NOMO-1 (cell line): ENCODE data around the gene WWP2.
"Not testable (repeated sequence)": the region's sequence is repeated elsewhere in the genome, so short reads cannot be mapped to it uniquely, and the experiment has no call there.

Experiments
- DNase-seq, 2 experiments: peaks; one replicate each; lab custom pipeline; 2025; ENCODE audit not compliant: unreplicated experiment in 2 of 2; lab: John Stamatoyannopoulos, UW

The WWP2 gene

GRCh38 chr16:69793526-69793925 is 31.4 kb downstream of the WWP2 start:
- no peak for DNase-seq

- no peak for DNase-seq
Measured at GRCh38 chr16:69794486-69794885, 32.4 kb downstream of the WWP2 start.

GRCh38 chr16:69796285-69797118 is 34.4 kb downstream of the WWP2 start:
- DNase-seq = peak; percentile 13

DNA sequence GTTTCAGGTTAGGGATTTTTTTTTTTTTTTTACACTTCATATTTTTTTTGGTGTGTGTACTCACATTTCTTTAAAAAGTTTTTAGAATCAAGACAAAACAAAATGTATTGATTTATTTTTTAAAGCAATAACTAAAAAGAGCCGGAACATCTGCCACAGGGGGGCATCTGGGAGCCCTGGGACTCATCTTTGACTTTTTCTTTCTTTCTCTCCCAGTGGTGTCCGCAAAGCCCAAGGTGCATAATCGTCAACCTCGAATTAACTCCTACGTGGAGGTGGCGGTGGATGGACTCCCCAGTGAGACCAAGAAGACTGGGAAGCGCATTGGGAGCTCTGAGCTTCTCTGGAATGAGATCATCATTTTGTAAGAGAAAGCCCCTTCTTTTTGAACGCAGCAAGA is 36.3 kb downstream of the WWP2 start:
- DNase-seq = no peak

GRCh38 chr16:69799611-69800031 is 37.5 kb downstream of the WWP2 start:
- no peak for DNase-seq

DNA sequence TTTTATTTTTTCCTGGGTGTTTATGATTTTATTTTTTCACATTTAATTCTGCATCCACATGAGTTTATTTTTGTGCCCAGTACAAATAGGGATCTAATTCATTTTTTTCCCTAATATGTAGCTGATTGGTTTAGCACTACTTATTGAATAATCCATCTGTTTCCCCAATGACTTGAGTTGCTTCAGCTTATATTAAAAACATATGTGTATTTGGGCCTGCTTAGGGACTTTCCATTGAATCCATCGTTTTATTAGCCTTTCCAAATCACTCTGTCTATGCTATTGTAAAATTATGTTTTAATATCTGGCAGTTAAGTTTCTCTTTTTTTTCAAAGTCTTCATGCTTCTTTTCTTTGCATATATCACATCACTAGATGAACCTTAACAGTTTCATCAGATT is 42.2 kb downstream of the WWP2 start:
- DNase-seq = no peak

DNA sequence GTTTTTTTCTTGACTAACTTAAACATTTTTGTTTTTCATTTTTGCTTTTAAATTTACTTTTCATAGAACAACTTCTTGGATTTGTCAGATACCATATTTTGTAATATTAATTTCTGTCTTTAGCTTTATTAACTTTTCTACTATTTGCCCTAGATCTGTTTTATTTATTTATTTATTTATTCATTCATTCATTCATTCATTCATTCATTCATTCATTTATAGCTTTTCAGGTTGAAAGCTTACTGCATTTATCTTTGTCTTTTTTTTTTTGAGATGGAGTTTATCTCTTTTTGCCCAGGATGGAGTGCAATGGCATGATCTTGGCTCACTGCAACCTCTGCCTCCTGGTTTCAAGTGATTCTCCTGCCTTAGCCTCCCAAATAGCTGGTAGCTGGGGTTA is 44.6 kb downstream of the WWP2 start:
- DNase-seq = not testable (repeated sequence)

DNA sequence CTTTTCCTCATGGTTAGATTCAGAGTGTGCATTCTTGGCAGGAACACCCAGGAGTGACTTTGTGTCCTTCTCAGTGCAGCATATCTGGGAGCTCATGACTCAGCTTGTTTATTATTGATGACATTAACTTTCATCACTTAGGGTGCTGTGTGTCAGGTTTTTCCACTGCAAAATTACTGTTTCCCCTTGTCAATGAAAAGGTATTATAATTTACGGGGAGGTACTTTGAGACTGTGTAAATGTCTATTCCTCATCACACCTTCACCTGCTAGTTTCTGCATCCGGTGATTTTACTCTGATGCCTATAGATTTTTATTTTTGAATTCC is 50.5 kb downstream of the WWP2 start:
- no peak for DNase-seq

- DNase-seq = no peak
Measured at GRCh38 chr16:69814078-69814477, 51.9 kb downstream of the WWP2 start.

GRCh38 chr16:69814561-69814960 is 52.4 kb downstream of the WWP2 start:
- DNase-seq = no peak

DNA sequence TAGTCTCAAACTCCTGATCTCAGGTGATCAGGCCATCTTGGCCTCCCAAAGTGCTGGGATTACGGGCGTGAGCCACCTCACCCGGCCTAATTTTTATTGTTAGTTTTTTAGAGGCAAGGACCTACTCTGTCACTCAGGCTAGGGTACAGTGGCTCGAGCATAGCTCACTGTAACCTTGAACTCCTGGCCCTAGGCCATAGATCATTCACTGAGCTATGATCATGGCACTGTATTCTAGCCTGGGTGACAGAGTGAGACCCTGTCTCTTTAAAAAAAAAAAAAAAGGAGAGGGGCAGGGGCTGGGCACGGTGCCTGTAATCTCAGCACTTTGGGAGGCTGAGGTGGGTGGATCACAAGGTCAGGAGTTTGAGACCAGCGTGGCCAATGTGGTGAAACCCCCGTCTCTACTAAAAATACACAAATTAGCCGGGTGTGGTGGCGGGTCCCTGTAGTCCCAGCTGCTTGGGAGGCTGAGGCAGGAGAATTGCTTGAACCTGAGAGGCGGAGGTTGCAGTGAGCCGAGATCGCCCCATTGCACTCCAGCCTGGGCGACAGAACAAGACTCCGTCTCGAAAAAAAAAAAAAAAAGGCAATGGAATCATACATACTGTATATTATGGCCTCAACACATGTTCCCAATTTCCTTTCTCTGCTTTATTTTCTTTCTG is 53.2 kb downstream of the WWP2 start:
- DNase-seq = not testable (repeated sequence)

DNA sequence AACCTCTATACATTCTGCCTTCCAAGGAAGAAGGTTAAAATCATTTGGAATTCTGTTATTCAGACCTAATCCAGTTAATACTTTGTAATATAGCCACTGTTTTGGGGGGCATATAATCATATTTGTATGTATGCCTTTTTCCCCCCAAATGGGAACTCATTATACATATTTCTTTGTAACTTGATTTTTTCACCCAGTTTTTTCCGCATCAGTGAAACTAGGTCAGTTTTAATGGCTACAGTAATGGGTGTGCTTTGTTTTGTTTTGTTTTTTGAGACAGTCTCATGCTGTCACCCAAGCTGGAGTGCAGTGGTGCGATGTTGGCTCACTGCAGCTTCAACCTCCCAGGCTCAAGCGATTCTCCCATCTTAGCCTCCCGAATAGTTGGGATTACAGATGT is 54.9 kb downstream of the WWP2 start:
- no peak for DNase-seq

- DNase-seq = no peak
Measured at GRCh38 chr16:69818891-69819545, 56.9 kb downstream of the WWP2 start.

DNA sequence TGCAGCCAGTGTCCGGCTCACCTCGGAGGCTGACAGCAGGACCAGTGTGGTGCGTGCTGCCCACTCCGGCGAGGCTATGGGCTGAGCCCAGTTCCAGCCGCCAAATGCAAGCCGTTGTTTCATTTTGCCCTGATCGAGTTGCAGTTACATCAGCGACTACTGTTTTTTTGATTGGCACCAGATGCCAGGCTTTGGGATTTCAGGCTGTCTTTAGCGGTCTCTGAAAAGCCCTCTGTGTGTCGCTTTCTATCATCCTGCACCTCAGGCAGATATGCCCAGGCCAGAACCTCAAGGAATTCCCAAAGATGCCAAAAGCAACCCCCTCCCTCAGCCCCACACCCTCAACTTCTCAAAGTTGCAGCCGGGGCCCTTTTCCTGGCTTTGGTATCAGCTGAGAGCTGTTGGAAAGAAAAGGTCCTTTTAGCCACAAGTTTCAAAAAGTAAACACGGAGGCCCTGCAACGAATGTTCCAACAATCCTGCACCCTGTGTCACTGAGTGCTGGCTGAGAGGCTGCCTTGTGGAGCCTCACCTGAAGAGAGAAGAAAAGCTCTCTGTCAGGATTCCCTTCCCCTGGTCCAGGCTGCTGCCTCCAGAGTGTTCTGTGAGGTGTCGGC is 58.9 kb downstream of the WWP2 start:
- DNase-seq = no peak

DNA sequence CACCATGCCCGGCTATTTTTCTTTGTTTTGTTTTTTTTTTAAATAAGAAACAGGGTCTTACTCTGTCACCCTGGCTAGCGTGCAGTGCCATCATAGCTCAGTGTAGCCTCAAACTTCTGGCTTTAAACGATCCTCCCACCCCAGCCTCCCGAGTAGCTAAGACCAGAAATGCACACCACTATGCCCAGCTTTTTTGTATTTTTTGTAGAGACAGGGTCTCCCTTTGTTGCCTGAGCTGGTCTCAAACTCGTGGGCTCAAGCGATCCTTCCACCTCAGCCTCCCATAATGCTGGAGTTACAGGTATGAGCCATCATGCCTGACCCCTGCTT is 59.7 kb downstream of the WWP2 start:
- DNase-seq = no peak

GRCh38 chr16:69822174-69822935 is 60.2 kb downstream of the WWP2 start:
- DNase-seq = no peak

DNA sequence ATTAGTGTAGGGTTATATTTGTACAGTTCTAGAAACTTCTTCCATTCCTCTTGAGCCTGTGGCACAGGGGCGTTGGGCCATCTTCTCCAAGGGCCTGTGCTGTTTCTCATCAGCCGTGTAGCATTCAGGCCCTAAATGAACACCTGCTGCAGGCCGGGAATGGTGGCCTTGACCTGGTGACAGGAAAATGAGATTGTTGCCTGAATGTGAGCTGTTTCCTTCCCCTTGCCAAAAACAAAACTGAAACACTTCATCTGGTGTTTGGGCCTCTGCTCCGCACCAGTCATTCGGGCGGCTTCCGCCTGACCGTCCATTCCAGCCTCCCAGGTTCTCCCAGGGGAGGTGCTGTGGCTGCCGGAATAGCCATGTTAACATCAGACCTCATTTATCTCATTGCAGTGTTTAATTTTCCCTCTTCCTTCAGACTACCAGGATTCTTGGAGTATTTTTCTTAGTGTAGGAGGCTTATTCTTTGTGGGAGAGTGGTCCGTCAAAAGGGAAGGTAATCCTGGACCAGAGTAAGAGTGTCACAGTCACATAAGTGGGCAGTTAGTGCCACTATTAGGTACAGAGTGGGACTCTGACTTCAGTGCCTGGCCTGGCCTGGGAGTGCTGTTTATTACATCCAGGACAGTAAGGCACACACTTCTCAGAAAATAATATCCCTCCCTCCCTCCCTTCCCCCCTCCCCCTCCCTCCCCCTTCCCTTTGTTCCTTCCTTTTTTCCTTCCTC is 61.9 kb downstream of the WWP2 start:
- no peak for DNase-seq

DNA sequence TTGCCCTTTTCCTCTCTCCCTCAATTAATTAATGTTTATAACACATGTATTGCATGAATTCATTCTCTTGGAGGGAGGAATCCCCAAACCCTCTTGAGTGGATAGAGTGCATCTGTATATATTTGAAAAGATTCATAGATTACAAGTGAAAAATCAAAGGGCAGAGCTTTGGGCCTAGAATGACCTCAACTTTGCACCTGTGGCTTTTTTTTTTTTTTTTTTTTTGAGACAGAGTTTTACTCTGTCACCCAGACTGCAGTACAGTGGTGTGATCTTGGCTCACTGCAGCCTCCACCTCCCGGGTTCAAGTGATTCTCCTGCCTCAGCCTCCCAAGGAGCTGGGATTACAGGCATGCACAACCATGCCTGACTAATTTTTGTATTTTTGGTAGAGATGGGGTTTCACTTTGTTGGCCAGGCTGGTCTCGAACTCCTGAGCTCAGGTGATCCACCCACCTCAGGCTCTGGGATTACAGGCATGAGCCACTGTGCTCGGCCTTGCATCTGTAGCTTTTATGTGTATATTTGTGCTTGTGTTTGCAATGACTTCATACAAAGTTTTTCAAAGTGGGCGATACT is 62.5 kb downstream of the WWP2 start:
- DNase-seq = not testable (repeated sequence)

DNA sequence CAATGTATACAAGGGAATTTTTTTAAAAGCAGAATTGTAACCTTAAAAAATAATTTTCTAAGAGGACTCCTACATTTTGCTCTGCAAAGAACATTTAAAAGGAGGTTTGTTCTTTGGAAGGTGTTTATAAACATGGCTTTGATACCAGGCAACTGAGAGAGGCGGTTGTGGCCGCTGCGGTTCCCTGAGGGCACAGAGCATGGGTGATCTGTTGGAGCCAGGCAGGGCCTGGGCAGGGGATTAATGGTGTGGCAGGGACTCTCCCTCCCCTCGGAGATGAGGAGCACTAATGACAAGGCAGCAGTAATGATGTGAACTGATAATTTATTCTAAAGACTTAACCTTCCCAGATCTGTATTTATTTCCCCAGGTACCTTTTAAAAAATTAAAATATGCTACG is 65.4 kb downstream of the WWP2 start:
- no peak for DNase-seq

DNA sequence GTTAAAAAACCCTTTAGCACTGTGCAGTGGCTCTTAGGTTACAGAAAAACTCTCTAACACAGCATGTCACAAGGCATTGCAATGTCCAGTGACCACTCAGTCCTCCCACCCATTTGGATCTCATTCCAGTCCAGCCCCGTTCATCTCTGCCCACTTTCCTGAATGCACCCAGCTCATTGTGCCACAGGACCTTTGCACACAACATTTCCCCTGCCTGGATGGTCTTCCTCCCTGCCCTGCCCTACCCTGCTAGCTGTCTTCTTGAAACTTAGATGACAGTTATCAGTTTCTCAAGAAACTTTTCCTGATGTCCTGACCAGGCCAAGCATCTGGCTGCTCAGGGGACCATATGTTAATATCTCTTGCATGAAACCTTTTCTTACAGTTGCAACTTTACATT is 67.2 kb downstream of the WWP2 start:
- DNase-seq = no peak
